HG03159 (cell line): ENCODE results near the gene CACNG8.

ENCODE experiments used
- ATAC-seq: cut with Tn5 transposase; IDR thresholded peaks from one replicate; pipeline ENCODE4 v1.9.1; 2021; ENCODE audit warnings: mild to moderate bottlenecking, moderate library complexity; ENCODE audit not compliant: unreplicated experiment

CACNG8 gene

GRCh38 chr19:53992211-53992610 is 29.5 kb downstream of the CACNG8 start:
- ATAC-seq = no peak

GRCh38 chr19:53992815-53993214 is 30.1 kb downstream of the CACNG8 start:
- no peak for ATAC-seq

DNA sequence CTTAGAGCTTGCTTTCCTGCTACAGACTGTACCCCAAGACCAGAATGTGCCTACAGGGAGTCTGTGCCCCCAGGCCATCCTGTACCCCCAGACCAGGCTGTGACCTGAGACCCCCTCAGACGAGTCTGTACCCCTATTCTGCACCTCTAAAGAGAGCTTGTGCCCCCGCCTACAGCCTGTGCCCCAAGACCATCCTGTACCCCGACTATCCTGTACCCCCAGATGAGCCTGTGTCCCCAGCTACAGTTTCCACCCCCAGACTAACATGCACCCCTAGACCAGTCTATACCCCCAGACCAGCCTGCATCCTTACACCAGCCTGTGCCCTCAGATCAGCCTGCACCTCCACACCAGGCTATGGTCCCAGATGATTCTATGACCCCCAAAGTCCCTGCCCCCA is 30.7 kb downstream of the CACNG8 start:
- ATAC-seq = no peak

GRCh38 chr19:53994811-53995210 is 32.1 kb downstream of the CACNG8 start:
- ATAC-seq = no peak

- no peak for ATAC-seq
Observed at GRCh38 chr19:53998223-53998622, 35.5 kb downstream of the CACNG8 start.

DNA sequence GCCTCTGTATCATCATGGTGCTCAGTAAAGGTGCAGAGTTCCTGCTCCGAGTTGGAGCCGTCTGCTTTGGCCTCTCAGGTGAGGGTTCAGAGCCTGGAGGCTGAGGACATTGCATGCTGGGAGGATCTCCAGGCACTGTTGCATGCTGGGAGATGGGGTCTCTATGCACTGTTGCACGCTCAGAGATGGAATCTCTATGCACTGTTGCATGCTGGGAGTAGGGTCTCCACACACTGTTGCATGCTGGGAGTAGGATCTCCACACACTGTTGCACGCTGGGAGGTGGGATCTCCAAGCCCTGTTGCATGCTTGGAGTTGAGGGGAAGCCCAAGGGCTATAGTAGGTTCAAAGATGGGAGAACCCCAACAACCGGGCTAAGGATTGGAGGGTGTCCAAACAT is 37.0 kb downstream of the CACNG8 start:
- no peak for ATAC-seq

DNA sequence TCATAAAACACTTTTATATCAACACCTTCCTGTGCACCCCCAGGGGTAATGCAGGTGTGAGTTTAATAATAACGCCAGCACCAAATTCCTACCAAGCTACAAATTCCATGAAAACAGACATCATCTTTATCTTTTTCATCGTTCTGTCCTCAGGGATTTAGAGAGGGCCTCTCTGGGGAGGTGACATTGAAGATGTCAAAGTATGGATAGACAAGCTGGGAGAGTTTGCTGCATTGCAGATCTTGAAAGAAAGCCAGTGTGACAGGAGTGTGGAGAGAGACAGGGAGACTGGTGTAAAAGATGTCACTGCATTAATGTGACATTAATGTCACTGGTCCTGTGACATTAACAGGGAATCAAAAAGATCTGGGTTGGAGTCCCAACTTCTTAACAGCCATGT is 38.8 kb downstream of the CACNG8 start:
- ATAC-seq = no peak

- no peak for ATAC-seq
Observed at GRCh38 chr19:54002495-54003315, 40.0 kb downstream of the CACNG8 start.

DNA sequence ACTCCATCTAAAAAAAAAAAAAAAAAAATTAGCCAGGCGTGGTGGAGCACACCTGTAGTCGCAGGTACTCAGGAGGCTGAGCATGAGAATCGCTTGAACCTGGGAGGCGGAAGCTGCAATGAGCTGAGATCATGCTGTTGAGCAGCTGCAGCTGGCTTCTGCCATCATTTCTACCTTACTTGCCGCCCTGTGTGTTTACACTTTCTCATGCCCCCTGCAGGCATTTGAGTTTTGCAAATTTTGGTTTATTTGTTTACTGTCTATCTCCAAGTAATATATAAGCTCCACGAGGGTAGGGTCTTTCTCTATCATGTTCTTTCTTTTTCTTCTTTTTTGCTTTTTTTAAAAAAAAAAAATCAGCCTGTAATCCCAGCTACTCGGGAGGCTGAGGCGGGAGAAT is 46.7 kb downstream of the CACNG8 start:
- ATAC-seq = no peak

DNA sequence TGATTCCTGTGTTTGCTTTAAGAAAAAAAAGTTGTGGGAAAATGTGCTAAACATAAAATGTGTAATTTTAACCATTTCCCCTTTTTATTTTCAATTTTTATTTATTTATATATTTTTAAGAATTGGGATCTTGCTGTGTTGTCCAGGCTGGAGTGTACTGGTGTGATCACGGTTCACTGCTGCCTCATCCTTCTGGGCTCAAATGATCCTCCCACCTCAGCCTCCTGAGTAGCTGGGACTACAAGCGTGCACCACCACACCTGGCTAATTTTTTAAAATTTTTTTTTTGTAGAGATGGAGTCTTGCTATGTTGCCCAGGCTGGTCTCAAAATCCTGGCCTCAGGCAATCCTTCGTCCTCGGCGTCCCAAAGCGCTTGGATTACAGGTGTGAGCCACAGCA is 47.7 kb downstream of the CACNG8 start:
- no peak for ATAC-seq

DNA sequence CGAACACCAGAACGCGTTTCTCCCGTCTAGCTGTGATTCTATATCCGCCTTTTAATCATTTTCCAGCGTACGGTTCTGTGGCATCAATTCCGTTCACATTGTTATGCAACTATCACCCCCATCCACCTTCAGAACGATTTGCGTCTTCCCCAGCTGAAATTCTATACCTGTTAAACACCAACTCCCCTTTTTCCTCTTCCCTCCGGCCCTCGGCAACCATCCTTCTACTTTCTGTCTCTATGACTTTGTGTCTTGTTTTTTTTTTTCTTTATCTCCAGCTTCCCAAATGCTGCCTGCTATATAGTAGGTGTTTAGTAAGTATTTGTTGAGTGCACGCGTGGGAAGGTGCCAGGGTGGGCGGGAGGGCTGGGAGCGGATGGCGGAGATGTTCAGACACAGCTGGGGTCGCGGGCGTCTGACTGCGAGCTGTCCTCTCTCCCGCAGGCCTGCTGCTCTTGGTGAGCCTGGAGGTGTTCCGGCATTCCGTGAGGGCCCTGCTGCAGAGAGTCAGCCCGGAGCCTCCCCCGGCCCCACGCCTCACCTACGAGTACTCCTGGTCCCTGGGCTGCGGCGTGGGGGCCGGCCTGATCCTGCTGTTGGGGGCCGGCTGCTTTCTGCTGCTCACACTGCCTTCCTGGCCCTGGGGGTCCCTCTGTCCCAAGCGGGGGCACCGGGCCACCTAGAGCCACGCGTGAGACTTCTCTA is 48.9 kb downstream of the CACNG8 start:
- ATAC-seq = no peak

DNA sequence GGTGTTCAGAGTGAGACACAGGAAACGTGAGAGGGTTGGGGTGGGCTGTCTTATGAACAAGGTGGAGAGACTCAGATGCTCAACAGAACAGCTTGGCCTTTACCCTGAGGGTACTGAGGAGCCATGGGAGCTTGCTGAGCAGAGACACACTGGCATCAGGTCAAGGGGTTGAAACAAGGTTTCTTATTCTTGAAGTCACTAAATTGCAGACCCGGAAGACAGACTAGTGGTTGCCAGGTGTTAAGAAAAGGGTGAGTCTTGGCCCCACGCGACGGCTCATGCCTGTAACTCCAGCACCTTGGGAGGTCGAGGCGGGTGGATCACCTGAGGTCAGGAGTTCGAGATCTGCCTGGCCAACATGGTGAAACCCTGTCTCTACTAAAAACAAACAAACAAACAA is 51.1 kb downstream of the CACNG8 start:
- ATAC-seq = no peak

DNA sequence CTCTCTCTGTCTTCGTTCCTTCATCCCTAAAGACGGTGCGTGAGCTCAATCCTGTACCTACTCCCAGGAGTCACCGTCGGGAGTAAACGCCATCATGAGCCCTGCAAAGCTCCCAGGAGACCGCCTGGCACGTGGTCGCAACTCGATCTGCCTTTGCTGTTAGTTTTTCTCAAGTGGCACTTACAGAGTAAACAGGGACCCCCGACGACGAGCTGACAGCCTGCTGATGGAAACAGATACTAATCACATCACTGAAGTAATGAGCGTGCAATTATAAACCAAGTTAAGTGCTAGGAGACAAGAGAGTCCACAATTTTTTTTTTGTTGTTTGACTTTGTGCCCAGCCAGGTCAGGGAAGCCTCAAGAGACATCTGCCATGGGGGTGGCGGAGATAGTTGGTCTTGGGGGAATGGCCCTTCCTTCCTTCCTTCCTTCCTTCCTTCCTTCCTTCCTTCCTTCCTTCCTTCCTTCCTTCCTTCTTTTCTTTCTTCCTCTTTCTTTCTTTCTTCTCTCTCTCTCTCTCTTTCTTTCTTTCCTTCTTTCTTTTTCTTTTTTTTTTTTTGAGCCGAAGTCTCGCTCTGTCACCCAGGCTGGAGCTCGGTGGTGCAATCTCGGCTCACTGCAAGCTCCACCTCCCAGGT is 52.3 kb downstream of the CACNG8 start:
- ATAC-seq = no peak

GRCh38 chr19:54017261-54017660 is 54.5 kb downstream of the CACNG8 start:
- ATAC-seq = no peak

DNA sequence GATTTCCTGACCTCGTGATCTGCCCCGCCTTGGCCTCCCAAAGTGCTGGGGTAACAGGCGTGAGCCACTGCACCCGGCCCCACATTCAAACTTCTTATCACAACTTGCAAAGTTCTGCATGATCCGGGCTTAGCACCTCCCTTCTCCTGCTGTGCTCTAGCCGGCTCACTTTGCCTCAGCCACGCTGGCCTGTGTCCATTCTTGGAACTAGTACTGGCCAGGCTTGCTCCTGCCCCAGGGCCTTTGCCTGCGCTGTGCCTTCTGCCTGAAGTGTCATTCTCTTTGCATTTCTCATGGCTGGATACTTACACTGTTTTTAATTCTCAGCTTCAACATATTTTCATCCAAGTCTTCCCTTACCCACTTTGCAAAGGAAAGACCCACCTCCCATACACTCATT is 58.6 kb downstream of the CACNG8 start:
- no peak for ATAC-seq

- no peak for ATAC-seq
Observed at GRCh38 chr19:54021932-54022331, 59.2 kb downstream of the CACNG8 start.

DNA sequence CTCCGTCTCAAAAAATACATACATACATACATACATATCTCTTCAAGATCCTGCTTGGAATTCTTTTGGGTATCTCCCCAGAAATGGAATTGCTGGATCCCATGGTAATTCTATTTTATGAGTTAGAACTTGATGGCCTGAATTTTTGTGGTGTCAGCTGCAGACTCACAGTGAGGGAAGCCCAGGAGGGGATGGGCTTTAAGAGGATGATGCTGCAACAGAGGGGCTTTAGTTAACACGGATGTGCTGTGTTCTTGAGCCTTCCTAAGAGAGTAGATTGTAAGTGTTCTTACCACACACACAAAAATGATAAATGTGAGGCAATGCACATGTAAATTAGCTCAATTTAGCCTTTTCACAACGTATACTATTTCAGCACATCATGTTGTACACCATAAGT is 60.5 kb downstream of the CACNG8 start:
- no peak for ATAC-seq

DNA sequence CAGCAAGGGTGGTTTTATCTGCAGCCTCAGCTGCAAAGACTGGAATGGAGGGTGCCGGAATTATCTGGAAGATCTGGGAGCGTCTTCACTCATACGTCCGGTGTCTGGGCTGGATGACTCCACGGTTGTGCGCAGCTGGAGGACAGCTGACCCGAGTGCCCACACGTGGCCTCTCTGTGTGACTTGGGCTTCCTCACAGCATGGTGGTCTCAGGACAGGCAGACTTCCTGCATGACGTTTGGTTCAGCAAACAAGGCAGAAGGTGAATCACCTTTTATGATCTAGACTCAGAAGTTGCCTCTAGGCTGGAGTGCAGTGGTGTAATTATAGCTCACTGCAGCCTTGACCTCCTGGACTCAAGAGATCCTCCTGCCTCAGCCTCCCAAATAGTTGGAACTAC is 61.9 kb downstream of the CACNG8 start:
- ATAC-seq = no peak

DNA sequence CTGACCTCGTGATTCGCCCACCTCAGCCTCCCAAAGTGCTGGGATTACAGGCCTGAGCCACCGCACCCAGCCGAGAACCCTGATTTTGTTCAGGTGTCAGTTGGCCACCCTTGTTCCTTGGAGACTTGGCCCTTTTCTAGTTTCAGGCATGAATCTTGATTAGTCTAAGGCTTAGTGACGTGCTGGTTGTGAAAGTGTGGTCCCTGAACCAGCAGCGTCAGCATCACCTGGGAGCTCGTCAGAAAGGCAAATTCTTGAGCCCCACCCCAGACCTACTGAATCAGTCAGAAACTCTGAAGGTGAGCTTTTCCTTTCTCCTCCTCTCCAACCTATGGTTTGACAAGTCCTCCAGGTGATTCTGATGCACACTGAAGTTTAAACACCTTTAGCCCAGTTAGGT is 63.9 kb downstream of the CACNG8 start:
- no peak for ATAC-seq

GRCh38 chr19:54029301-54029700 is 66.6 kb downstream of the CACNG8 start:
- no peak for ATAC-seq

- ATAC-seq = no peak
Observed at GRCh38 chr19:54029930-54030490, 67.3 kb downstream of the CACNG8 start.
